COR-L47 (cell line): Measurements from ENCODE around the gene PEX10.
"Not testable (repeated sequence)": the region's sequence is repeated elsewhere in the genome, so short reads cannot be mapped to it uniquely, and the experiment has no call there.

ENCODE experiments used
- DNase-seq: peaks from one replicate; lab custom pipeline; 2025; lab: John Stamatoyannopoulos, UW

PEX10 gene

DNA sequence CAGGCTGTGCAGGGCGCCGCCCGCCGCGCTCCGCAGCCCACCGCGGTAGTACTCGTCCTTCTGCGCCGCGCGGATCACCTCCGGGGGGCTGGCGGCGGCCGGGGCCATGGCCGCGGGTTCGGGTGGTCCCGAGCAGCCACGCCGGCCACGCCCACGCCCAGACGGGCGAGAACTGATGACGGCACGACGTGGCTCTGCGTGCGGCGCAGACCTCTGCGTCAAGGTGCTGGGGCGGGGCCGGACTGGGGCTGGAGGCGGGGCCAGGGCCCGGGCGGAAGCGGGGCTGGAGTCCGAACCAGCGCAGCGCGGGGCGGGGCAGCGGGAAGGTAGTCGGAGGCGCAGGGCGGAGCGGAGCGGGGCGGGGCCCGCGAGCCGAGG is at the start of gene PEX10:
Gene PEX10, minus strand, starts transcription at position 170 of the 378 bp plus-strand sequence. Its CDS starts 62 bp downstream, at position 108.
- DNase-seq = peak; percentile 96

GRCh38 chr1:2460996-2461751 is 48.8 kb upstream of the PEX10 start:
- DNase-seq = no peak

DNA sequence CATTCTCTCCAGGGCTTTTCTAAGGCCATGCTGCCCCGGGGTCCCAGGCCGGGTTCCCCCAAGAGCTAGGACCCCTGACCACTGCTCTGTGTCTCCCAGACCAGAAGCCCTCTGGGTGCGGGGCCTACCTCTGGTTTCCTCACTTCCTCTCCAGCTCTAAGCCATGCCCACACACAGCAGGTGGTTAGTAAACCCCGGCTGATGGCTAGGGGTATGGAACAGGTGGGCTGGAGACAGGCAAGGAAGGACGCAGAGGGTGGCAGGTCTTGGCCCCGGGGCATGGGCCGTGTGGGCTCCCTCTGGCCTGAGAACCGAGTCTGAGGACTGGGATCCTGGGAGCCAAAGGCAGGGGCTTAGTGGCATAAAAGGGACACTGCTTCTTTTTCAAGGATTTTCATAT is 47.8 kb upstream of the PEX10 start:
- DNase-seq = no peak

GRCh38 chr1:2459757-2460156 is 47.4 kb upstream of the PEX10 start:
- no peak for DNase-seq

GRCh38 chr1:2459102-2459753 is 46.9 kb upstream of the PEX10 start:
- not testable (repeated sequence) for DNase-seq

GRCh38 chr1:2458687-2459086 is 46.3 kb upstream of the PEX10 start:
- DNase-seq = no peak

DNA sequence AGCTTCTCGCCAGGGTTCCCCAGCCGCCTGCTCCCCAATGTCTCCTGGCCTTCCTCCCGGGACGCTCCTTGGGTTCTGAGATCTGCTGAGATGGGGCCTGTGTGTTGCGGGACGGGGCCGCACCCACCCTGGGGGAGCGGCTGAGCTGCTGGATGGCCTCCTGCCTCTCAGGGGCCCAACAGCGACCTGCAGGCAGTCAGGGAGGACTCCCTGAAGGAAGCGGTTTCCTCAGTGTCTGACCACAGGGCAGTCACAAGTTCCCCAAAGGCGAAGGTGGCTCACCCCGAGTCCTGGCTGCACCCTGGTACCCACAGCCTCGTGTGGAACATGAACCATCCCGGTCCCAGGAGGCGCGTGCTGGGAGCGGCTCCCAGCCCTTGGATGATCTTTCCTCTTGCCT is 45.1 kb upstream of the PEX10 start:
- no peak for DNase-seq

DNA sequence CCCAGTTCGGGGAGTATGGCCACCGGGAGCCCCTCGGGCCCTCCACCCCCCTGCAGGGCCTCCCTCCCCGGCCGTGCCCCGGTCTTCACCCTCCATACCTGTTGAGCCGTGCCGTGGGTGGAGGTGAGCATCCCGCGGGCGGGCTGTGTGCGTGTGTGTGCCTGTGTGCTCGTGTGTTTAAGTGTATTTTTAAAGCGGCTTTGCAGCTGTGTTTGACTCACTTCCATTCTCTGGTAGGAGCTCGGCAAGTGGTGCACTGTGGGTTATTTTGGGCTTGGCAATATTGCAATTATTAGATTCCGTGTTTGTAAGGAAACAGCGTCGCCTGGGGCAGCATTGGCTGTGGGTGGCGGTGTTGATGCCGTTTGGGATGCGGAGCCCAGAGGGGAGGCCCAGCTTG is 43.4 kb upstream of the PEX10 start:
- no peak for DNase-seq

DNA sequence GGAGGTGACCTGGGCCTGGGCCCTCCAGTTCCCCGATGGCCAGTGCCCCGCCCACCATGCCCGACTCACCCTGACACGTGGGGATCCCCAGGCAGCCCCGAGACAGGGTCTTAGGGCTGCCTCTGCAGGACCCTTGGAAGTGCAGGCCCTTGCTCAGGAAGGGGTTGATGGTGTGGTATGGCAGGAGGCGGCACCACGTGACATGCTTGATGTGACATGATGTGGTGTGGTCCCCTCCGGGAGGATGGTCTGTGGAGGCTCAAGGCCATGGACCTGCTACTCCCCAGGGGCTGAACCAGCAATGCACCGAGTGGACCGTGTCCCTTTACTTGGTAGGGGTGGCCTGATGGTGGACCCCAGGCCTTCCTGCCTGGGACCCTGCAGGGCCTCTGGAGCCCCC is 41.9 kb upstream of the PEX10 start:
- no peak for DNase-seq

GRCh38 chr1:2452932-2453315 is 40.6 kb upstream of the PEX10 start:
- no peak for DNase-seq

GRCh38 chr1:2452201-2452931 is 40.0 kb upstream of the PEX10 start:
- no peak for DNase-seq

DNA sequence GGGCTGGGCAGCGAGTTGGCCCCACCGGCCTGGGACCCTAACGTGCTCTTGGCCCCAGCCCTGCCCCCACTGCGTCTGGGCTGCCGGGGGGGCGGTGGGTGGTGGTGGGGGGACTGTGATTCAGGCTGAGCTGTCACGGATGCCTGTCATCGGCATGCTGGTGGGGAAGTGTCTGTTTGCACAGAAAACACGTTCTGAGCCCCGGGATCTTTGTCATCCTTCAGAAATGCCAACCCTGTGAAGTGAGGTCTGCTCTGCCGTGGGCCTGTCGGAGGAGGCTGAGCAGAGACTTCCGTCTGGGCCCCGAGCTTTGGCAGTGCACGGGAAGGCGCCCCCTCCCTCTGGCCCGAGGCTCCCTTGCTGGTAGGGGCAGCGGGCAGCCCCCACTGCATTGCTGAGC is 39.4 kb upstream of the PEX10 start:
- DNase-seq = no peak

DNA sequence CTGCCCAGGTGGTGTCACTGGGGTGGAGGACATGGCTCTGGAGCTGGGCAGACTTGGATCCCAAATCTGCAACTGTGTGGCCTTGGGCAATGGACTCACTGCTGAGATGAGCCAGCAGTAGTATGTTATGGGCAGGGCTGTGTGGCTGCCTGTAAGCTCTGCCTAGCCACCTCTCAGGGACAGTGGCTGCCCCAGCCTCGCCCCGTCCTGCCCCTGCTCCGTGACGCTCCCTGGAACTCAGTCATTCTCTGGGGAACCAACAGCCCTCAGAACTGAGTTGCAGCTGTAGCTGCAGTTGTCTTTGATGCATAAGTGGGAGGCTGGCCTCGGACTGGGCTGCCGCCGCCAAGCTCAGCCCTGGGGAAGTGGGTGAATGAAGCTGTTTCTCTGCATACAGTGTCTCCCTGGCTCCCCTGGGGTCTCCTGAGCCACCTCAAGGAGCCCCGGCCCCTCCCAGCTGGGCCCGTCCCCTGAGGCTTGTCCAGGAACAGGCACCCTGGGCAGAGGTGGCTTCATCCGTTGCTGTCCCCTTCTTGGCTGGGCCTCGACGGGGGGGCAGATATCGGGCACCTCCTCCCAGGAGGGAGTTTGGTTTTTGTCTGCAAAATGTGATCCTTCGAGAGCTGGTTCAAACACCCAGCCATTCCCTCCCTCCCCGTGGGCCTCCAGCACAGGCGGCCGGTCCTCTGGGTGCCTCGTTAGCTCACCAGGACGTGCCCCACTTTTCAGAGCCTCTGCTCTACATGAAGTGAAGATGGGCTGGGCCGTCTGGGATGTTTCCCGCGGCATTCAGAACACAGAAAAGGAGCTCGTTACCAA is 37.5 kb upstream of the PEX10 start:
- no peak for DNase-seq

GRCh38 chr1:2448098-2448445 is 35.7 kb upstream of the PEX10 start:
- DNase-seq = no peak

DNA sequence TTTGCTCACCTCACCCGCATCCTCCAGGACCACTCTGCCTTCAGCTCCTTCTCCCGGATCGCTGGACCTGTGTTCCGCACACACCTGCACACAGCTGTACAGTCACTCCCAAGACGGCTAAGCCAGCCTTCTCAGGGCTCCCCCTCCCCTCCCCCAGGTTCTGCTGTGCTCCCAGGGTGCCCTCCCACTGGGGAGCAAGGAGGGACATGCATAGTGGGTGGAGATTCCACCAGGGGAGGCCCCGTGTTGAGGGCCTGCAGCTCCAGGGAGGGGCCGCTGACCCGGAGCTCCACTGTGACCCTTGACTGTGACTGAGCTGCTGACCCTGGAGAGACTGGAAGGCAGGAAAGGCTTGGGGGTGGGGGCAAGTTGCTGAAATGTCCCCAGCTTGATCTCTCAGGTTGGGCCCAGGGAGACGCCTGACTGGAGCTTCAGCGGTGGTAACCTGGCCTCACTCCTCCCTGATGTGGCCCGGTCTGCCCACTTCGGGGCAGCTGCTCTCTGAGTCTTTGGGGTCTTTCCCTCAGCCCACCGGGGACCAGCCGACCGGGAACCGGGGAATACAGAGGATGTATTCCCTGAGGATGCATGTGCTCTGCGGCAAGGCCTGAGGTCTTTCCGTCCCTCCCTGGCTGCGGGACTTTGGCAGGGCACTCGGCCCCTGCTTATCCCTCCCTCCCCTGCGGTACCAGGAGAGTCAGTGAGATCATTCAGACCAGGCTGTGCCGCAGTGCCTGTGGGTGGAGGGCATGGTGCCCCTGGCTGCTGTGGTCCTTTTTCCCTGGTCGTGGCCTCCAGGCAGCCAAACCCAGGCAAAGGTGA is 35.1 kb upstream of the PEX10 start:
- no peak for DNase-seq

GRCh38 chr1:2446861-2447260 is 34.5 kb upstream of the PEX10 start:
- DNase-seq = no peak

- no peak for DNase-seq
Measured at GRCh38 chr1:2446394-2446793, 34.0 kb upstream of the PEX10 start.

GRCh38 chr1:2445823-2446215 is 33.5 kb upstream of the PEX10 start:
- DNase-seq = no peak

DNA sequence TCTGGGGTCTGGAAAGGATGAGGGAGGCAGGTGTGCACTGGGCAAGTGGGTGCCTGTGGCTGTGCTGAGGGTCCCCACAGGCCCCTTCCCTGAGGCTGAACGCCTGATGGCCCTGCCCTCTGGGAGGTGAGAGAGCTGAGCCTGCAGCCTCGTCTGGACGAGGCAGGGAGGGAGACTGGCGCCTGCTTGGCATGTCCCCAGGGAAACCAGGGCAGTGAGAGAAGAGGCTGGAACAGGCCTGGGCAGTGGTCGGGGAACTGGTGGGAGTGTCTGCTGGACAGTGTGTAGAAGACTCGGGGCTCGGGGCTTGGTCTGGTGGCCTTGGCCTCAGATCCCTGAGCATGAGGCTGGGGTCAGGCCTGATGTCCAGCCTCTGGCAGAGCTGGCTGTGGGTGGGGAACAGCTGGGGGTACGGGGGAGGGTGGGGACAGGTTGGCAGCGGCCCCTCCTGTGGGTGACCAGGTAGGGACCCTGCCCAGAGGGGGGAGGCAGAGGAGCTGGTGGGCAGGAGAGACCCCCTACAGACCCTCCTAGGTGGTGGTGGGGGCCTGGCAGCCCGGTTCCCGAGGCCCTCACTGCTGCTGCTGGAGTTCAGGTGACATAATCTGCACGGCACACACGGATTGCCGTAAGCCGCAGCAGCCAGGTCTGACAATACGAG is 32.9 kb upstream of the PEX10 start:
- DNase-seq = no peak

GRCh38 chr1:2444138-2444591 is 31.8 kb upstream of the PEX10 start:
- no peak for DNase-seq
